Measurements from ENCODE around the gene ZBTB42.

ZBTB42 gene

GRCh38 chr14:104770072-104770579 lies 30.8 kb upstream of the ZBTB42 start:
- TF ChIP-seq, protein P1, sequence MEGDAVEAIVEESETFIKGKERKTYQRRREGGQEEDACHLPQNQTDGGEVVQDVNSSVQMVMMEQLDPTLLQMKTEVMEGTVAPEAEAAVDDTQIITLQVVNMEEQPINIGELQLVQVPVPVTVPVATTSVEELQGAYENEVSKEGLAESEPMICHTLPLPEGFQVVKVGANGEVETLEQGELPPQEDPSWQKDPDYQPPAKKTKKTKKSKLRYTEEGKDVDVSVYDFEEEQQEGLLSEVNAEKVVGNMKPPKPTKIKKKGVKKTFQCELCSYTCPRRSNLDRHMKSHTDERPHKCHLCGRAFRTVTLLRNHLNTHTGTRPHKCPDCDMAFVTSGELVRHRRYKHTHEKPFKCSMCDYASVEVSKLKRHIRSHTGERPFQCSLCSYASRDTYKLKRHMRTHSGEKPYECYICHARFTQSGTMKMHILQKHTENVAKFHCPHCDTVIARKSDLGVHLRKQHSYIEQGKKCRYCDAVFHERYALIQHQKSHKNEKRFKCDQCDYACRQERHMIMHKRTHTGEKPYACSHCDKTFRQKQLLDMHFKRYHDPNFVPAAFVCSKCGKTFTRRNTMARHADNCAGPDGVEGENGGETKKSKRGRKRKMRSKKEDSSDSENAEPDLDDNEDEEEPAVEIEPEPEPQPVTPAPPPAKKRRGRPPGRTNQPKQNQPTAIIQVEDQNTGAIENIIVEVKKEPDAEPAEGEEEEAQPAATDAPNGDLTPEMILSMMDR (IDR thresholded peaks at IDR 0.05; ENCODE audit: low read depth, low read length, missing control alignments): no peak
- in situ Hi-C loops (cut with HindIII; ENCODE audit: low sequenced_read_pairs): loop anchor here (10.0 kb wide), 1 partner anchor 55 kb away; no protein-coding TSS in a partner anchor
- no peak for DNase-seq (ENCODE audit: low read depth)
- no peak overlapping the region for H3K4me3 ChIP-seq (ENCODE audit: low read depth, low read length)

DNA sequence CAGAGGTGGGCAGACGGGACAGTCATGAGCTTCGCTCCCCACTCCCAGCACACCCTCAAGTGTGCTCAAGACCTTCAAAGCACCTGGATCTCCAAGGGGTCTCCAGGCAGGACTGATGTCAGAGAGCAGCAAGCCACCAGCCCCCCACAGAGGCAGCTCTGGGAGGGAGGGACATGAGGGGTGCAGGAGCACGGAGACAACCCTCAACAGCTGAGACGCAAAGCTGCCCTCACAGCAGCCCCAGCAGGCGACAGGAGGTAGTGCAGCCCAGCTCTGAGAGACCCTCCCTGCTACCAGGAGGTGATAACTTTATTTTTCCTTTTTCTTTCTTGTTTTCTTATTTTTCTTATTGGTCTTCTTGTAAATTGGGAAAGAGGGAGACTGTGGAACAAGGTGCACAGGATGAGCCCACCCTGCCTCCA lies 30.0 kb upstream of the ZBTB42 start:
- H3K4me3 ChIP-seq (ENCODE audit: low read depth, low read length): no peak overlapping the region
- in situ Hi-C loops (cut with HindIII; ENCODE audit: low sequenced_read_pairs): loop anchor here (10.0 kb wide), 1 partner anchor 54 kb away; no protein-coding TSS in a partner anchor
- TF ChIP-seq, protein P1 (IDR thresholded peaks at IDR 0.05; ENCODE audit: low read depth, low read length, missing control alignments): peak; percentile 64
- DNase-seq (ENCODE audit: low read depth): no peak

DNA sequence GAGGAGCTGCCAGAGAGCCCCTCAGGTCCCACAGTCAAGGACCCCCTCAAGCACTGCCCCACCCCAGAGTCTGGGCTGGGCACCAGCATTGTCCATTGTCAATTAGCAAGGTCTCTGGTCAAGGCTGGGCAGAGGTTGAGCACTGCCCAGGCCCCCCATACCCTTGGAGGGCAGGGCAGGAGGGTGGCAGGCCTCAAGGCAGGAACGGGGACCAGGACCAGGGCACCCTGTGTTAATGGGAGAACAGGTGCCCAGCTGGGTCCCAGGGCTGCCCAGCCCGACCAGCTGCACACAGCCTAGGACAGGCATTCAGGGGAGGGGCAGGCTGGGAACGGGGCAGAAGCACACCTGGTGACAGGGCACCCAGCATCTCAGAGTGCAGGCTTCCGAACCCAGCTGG lies 29.5 kb upstream of the ZBTB42 start:
- no peak for DNase-seq (ENCODE audit: low read depth)
- in situ Hi-C loops (cut with HindIII; ENCODE audit: low sequenced_read_pairs): loop anchor here (10.0 kb wide), 1 partner anchor 53 kb away; no protein-coding TSS in a partner anchor
- no peak overlapping the region for H3K4me3 ChIP-seq (ENCODE audit: low read depth, low read length)
- TF ChIP-seq, protein P1 (IDR thresholded peaks at IDR 0.05; ENCODE audit: low read depth, low read length, missing control alignments): no peak

- in situ Hi-C loops (cut with HindIII; ENCODE audit: low sequenced_read_pairs): loop anchor here (10.0 kb wide), 1 partner anchor 53 kb away; no protein-coding TSS in a partner anchor
- TF ChIP-seq, protein P1 (IDR thresholded peaks at IDR 0.05; ENCODE audit: low read depth, low read length, missing control alignments): no peak
These were observed 28.8 kb upstream of the ZBTB42 start for GRCh38 chr14:104771918-104772706.

DNA sequence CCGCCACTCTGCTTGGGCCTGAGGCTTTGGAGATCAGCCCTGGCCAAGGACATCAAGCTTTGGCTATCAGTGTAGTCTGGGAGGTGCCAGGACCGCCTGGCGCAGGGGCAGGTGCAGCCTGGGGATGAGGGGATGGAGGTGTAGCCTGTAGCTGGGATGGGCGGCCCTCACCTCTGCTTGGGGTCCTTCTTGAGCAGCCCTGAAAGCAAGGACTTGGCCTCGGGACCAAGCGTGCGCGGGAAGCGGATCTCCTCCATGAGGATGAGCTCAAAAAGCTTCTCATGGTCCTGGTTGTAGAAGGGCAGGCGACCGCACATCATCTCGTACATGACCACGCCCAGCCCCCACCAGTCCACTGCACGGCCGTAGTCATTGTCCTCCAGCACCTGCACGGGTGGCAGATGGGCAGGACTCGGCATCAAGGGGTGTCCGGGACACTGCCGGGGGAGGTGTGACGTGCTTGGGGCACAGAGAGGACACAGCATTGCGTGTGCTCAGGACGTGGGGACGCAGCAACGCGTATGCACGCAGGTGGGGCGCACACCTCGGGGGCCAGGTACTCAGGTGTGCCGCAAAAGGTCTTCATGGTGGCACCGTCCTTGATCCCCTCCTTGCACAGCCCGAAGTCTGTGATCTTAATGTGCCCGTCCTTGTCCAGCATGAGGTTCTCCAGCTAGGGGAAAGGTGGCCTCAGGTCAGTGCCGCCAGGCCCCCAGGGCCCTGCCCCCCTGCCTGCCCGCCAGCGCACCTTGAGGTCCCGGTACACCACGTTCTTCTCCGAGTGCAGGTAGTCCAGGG lies 28.0 kb upstream of the ZBTB42 start:
- in situ Hi-C loops (cut with HindIII; ENCODE audit: low sequenced_read_pairs): loop anchor here (10.0 kb wide), 1 partner anchor 52 kb away; no protein-coding TSS in a partner anchor
- H3K4me3 ChIP-seq (ENCODE audit: low read depth, low read length): no peak overlapping the region
- DNase-seq (ENCODE audit: low read depth): no peak
- TF ChIP-seq, protein P1 (IDR thresholded peaks at IDR 0.05; ENCODE audit: low read depth, low read length, missing control alignments): no peak

More at GRCh38 chr14:104771918-104772706, 28.8 kb upstream of the ZBTB42 start:
- DNase-seq (ENCODE audit: low read depth): no peak
- H3K4me3 ChIP-seq (ENCODE audit: low read depth, low read length): no peak overlapping the region

Data from astrocyte of the cerebellum (primary cell).